HG02610 (cell line): ENCODE results near the gene MAGI2.
"Not testable (repeated sequence)": the region's sequence is repeated elsewhere in the genome, so short reads cannot be mapped to it uniquely, and the experiment has no call there.

Experiments used
- ATAC-seq: cut with Tn5 transposase; IDR thresholded peaks from one replicate; pipeline ENCODE4 v1.9.1; 2021; ENCODE audit warnings: mild to moderate bottlenecking, moderate library complexity; ENCODE audit not compliant: unreplicated experiment

The MAGI2 gene

DNA sequence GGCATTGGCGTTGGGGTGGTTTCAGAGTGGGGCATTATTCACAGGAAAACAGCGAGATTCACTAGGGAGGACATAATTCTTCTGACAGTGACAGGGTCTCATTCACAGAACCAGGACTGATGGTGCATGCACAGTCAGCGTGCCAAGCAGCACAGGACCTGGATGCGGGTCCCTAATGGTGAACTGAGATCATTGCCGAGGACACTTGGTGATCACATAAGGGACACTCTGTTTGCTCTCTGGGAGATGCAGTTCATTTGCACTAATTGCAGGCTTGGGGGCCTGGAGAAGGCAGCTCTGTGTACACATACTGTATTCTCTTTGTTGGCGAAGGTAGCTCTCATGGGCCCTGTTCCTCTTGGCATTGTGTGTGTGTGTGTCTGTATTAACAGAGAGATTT lies 938.8 kb downstream of the MAGI2 start:
- ATAC-seq, result no peak

DNA sequence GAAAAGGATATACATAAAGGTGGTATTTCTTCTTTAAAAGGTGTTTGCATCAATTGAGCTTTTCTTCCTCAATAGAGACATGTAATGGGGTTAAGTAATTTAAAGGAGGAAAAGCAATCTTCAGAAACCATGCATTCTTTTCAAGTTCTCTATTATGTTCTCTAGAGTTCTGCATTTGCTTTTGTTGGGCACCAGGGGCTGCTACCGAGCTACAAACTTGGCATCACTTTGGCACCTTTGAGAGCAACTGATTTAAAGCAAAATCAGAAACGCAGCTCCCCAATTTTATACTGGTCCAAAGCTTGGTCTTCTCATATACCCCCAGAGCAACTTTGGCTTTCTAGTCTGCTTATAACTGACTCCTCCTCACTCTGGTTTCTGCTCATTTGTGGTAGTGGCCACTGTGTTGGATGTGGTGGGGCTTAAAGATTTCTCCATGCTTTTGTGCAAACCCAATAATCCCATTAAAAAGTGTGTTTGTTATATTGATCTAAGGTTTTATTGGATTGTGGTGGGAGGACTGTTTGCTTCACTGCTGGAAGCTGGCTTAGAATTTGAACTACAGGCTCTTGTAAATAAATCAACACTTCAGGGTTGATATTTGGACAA lies 942.8 kb downstream of the MAGI2 start:
- ATAC-seq, result peak; percentile 57

DNA sequence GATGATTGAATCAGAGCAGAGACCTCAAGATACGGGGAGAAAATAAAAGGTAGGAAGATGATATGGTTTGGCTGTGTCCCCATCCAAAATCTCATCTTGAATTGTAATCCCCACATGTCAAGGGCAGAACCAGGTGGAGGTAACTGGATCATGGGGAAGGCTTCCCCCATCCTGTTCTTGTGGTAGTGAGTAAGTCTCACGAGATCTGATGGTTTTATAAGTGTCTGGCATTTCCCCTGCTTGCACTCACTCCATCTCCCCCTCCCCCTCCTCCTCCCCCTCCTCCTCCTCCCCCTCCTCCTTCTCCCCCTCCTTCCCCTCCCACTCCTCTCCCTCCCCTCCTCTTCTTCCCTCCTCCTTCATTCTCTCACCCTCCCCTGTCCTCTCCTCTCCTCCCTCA lies 950.2 kb downstream of the MAGI2 start:
- ATAC-seq, result not testable (repeated sequence)

DNA sequence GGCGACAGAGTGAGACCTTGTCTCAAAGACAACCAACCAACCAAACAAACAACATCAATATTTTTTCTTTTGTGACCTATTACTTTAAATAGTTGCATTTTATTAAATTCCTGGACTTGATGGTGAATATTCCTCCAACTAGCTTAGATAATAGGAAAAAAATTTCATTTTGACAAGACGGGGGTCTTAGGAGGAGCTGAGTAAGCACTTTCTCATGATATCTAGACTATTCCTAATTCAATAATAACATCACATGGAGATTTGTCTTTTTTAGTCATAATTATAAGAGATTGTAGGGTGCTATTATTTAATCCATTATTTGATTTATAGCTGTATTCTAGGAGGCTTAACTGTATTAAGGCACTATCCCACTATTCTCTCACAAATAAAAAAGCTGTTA lies 952.4 kb downstream of the MAGI2 start:
- no peak for ATAC-seq

DNA sequence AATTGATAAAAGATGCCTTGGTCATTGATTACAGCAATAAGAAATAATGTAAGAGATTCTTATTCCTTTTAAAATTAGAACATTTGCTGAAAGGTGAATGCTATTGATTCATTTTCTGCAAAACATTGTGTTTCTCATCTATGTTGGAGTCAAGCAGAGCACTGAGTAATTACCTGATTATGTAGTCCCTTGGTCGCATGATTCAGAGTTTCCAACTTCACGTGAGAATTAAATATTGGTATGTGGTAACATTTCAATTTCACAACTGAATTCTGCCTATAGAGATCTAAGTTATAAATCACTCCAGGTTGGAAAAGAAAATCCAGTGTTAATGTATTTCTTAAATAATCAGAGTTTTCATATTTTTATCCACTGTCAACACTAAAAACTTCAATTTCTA lies 953.5 kb downstream of the MAGI2 start:
- ATAC-seq, result no peak

DNA sequence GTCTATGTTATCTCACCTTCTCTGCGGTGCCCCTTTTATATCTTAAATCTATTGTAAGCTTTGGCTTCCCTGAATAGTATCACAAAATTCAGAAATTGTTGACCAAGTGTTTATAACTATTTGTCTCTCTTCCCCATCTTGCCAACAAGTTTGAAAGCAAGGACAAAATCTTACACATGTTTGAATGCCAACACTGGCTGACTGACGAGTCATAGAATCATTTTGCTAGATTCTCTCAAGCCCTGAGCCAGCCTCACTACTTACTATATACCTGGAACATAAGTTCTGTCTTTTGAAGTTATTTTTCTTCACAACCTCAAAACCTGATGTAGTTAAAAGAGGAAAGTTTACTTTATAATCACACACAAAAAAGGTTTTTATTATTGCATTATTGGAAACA lies 954.2 kb downstream of the MAGI2 start:
- ATAC-seq, result no peak

DNA sequence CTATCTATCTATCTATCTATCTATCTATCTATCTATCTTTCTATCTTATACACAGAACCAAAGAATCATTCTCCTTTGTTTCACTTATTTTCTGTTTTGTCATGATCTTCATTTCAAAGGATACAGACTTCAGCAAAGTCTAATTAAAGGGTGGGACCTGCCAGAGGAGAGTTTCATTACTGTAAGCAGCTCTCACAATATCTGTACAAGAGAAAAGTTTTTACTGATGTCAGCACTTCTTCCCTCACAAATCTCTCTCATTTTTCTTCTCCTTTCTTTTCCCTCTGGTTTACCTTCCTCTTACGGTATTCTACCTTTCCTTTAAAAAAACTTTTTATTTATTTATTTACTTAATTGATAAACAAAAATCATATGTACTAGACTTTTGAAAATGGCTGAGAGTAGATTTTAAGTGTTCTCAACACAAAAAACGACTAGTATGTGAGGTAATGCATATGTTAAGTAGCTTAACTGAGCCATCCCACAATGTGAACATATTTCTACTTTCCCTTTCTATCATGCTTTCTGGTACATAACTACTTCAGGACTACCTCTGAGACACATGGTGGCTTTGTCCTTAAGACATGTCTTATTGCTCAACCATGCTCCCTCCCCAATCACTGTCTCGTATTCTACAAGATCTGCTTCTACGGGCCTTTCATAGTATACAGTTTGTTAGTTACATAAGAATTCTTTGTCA lies 955.6 kb downstream of the MAGI2 start:
- ATAC-seq, result no peak

DNA sequence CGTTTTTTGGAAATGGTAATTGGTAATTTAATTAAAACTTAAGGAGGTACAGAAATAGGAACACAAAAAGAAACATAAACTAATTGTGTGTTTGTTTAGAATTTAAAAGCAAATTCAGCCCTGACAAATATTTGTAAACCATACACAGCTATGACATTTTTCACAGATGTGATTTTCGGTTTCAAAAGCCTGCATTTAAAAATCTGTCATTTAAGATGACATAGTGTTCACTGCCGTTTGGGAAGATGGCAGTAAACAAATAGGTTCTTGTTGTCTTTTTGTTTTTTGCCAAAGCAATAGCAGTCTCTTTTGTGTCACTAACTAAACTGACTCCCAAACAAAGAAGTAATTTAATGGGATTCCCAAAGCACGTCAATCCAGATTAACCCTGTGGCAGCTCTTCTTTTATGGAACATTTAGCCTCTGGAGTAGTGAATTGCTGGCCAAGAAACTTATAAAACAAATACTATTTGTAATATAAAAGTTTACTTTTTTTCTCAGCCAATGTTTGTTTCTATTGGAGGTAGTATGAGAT lies 957.3 kb downstream of the MAGI2 start:
- no peak for ATAC-seq

DNA sequence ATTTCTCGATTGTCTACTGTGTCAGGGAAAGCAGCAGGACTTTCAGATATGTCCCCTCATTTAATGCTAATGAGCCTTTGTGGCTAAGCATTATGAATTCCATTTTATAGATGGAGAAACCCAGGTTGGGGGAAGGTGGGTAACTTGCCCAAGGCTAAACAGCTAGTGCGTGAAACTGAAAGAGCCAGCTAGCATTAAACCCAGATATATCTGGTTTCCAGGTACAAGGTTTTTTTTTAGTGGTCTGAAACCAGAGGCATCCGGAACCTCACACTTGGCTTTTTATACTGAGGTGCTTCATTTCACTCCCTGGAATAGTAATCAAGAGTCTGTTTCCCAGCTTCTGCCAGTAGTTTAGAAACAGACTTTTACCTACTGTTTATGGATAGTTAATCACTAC lies 960.1 kb downstream of the MAGI2 start:
- ATAC-seq, result no peak

DNA sequence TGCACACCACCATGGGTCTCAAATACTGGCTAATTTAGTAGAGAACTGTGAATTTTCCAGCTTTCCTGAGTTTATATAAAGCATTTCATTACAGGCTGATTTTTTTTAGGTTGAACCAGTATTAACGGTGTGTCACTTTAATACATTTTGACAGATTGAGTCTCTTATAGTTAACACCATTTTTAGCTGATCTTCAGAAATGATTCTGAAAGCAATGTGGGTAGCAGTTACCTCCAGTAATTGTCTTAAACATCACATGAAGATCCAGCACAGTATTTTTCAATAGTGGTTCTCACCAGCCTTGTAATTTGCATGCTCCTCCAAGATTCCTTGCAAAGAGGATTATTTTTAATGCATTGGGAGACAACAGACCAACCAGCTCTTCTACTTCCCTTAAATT lies 961.3 kb downstream of the MAGI2 start:
- ATAC-seq, result no peak

DNA sequence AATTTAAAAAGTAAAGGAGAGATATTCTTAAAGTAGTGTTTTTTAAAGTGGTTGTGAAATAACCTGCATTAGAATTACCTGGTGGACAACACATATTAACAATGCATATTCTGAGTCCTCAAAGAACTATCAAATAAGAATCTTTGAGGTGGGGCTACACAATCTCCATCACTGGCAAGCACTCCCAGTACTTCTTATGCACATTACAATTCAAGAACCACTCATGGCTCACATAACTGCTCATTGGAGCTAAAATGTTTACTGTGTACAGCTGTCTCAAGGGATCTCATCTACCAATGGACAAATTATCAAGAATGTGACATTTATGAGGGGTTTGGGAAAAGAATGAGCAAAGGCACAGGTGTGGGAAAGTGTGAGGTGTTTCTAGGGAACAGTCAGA lies 962.9 kb downstream of the MAGI2 start:
- no peak for ATAC-seq

DNA sequence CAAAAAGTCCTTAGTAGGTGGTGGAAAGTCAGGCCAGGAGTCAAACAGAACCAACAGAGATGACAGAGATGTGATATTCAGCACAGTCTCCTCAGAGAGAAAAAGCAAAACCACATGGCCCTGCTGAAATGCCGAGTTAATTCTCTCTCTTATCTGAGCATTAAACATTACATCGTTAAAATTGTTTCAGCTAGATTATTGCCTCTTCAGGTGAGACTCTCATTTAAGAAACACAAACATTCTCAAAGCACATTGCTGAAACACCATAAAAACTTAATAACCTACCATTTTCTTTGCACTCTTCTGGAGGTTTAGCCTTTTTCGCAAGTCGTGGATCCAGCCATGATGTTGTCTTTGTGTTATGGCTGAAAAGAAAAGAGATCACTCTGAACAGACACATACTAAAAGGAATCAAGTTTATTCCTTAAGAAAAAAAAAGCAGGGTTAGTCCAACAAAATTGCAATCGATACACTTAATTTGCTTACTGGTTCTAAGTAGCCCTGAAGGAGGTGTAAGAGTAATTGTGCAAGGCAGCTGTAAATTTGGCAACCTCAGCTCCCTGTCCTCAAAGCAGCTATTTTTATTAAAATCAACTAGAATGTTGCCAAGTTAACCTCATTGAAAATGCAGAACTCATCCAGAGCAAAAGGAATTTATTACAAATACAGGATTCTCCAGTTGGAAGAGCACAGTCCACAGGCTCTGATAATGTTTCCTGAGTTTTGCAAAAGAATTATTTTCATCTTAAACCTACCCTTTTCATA lies 963.8 kb downstream of the MAGI2 start:
- ATAC-seq, result no peak

DNA sequence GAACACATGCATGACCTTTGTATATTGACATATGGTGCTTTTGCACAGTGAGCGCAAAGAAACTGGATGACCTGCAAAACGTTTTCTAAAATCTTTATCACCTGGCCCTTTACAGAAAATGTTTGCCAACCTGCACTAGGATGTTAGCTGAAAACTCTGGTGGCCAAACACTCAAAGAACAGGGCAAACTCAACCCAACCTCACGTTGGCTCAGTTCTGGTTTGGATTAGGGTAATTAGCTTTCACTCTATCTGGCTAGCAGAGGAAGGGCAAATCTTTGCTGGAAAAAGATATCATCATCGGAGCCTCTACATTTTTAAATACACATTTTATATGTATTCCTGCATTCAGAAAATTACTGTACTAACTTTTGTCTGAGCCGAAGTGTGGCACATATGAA lies 966.0 kb downstream of the MAGI2 start:
- no peak for ATAC-seq

DNA sequence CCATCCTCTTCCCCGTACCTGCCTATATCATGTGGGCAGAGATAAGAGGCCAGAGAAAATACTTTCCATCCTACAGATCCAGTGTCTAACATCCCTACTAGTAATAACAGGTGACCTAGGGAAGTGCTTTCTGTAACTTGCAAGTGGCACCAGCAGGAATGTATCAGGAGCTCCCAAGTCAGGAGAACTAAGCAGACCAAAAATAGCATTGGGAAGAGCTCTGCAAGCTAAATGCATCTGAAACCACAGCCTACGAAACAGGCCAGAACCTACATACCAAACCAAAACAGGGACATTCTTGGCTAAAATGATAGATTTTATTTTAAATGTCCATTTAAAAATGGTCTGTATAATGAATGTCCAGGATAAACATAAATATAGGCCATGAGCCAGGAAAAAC lies 974.1 kb downstream of the MAGI2 start:
- ATAC-seq, result no peak

DNA sequence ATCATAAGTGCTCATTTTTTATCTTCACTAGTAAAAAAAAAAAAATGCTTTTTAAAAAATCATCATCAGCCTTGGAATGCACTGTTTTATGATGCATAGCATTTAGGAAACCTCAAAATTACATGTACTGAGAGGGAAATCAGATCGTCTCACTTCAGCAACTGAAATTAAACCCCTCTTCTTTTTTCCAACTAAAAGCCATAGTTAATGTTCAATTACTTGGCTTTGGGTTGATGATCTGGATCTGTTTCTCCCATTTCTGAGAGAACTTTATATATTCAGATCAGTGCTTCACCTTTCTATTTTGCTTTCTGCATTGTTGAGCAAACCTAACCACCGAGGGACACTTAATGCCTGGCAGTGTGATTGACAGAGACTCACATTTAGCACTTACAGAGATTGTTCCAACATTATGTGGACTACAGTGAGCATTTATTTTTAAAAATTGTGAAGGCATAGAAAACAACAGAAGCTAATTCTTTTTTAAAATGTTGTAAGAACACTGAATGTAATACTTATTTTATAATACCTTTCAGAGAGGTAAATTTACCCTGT lies 976.5 kb downstream of the MAGI2 start:
- ATAC-seq, result no peak

DNA sequence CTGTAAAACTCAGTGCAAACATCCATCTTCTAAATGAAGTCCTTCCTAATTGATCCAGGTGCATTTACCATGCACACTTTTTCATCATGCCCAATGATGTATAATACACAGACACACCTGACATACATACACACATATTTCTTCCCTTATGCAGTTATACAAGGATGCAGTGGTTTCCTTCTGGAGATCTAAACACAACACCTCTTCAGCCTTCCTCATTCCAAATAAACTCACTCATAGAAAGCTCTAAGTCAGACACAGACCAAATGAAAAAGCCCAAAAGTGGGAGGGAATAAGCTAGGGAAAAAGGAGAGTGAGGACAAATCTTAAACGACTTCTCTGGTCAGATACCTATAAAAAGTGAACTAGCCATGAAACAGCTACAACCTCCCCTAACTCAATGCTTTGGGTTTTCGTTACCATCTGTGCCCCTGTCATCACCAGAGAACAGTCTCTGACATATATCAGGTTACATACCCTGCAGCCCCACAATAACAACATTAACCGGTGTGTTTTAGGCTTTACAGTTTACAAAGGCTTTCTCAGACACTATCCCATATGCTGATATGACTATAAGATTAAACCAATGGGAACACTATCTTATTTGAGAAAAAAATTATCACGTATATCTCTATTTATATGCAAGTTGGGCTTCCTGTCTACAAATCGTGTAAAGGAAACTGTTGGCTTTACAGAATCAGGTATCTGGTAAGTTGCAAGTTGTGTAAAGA lies 979.7 kb downstream of the MAGI2 start:
- no peak for ATAC-seq

DNA sequence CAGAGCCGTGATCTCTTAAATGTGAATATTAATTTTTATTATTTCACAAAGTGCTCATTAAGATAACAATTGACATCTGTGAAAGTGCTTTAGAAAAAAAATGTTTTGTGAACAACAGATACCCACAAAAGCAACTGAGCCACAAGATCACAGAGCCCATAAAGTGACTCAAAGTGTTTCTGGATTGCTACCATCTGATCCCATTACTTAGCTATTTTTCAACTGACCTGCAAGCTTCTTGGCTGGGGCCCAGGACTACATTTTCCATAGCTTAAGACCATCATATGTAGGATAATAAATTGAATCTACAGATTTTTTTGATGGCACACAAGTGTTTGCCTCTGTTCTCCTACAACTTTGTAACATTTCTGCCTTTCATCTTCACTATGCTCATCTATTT lies 980.4 kb downstream of the MAGI2 start:
- ATAC-seq, result no peak

DNA sequence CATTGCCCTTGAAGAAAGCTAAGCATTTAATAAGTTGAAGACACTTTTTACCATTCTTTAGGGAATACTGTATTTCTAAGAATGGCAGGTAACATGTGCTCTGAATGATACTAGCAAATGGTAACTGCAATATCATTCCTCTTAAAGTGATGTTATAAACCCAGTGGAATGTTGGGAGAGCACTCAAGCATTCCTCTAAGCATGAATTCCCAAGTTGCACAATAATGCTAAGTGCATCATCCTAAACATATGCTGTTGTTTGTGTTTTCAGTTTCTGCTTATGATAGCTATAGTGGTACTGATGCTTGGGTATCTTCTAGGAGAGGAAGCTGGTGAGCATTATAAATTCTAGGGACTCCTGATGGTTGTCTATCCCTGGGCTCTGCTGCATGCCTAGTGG lies 980.9 kb downstream of the MAGI2 start:
- ATAC-seq, result no peak

DNA sequence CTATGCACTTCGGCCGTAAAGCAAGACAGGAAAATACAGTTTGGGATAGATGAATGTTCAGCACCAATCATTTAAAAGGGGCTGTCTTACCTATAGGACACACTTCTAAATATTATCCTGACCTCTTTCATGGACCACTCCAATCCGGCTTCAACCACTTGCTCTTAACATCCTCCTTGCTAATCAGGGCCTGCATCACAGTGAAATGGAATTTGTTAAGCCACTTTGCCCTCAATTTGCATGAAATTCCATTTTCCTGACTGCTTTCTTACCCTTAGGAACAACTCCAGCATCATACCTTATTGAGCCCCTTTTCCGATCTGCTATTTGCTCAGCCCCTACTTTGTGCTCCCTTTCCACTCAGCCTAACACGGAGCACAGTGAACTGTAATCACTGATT lies 987.6 kb downstream of the MAGI2 start:
- no peak for ATAC-seq

DNA sequence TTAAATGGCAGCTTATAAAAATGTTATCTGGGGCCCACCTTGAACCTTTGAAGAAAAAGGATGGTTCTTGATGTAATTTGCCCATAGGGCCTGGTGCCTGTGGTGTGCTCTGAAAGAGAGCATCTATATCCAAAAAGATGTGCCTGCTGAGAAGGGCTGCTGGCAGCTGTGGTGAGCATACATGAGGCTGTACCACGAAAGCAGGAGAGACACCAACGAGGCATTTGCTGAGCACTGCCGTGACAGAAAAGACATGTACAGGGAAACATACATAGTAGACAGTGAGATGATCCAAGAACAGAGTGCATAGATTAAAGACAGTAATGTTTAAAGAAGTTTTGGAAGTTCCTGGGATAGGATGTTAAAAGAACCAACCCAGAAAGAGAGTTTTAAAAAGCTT lies 990.4 kb downstream of the MAGI2 start:
- ATAC-seq, result no peak

DNA sequence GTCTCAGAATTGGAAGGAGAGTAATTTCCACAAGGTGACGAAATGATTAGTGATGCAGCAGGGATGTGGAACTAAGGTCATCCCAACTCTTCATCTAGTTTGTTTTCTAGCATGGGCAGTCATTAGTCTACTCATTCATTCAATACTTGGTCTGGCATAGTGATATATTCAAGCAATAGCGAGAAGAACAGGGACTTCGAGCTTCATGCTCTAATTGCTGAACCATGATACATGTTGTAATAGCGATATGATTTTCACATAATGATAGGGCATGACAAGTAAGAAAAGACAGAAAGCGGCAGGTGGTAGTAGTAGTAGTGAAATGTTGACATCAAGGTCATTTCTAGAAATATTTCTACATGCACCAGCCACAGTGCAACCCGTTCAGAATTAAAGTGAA lies 1002.8 kb downstream of the MAGI2 start:
- ATAC-seq, result no peak
